GM18526 (cell line): ENCODE data around the gene ATOSB.
A peak's percentile ranks its signal among the peaks of the same experiment; 100 is the strongest.

ENCODE experiments used
- POLR2A ChIP-seq: IDR thresholded peaks from 3 replicates; pipeline ENCODE4 v1.6.1; 2011; ENCODE audit not compliant: insufficient read length; ENCODE audit errors: extremely low read depth

Gene ATOSB

GRCh38 chr9:35104586-35104985, 11.1 kb downstream of the ATOSB start:
- no peak for TF ChIP-seq POLR2A

- no peak for TF ChIP-seq POLR2A
Measured at GRCh38 chr9:35103660-35104191, 11.9 kb downstream of the ATOSB start.

- TF ChIP-seq POLR2A: peak; percentile 84
Measured at GRCh38 chr9:35102769-35103659, 12.6 kb downstream of the ATOSB start, which contains the start of gene STOML2. Gene STOML2, minus strand, starts transcription at chr9:35103131. Its CDS starts 37 bp downstream, at chr9:35103094.

- TF ChIP-seq POLR2A: no peak
Measured at GRCh38 chr9:35102465-35102768, 13.2 kb downstream of the ATOSB start.

- no peak for TF ChIP-seq POLR2A
Measured at GRCh38 chr9:35097573-35097972, 18.1 kb downstream of the ATOSB start.

GRCh38 chr9:35096035-35096849, 19.4 kb downstream of the ATOSB start, which contains the start of gene PIGO:
Gene PIGO, minus strand, starts transcription at chr9:35096591. Its CDS starts 1,026 bp downstream, at chr9:35095565.
- TF ChIP-seq POLR2A: peak; percentile 86

- no peak for TF ChIP-seq POLR2A
Measured at GRCh38 chr9:35091536-35091935, 24.1 kb downstream of the ATOSB start.

GRCh38 chr9:35089434-35089833, 26.2 kb downstream of the ATOSB start:
- TF ChIP-seq POLR2A: no peak

GRCh38 chr9:35085078-35085477, 30.6 kb downstream of the ATOSB start:
- no peak for TF ChIP-seq POLR2A

- peak; percentile 78 for TF ChIP-seq POLR2A
Measured at GRCh38 chr9:35079426-35080341, 36.0 kb downstream of the ATOSB start, which contains the start of gene FANCG. Gene FANCG, minus strand, starts transcription at chr9:35079942. Its CDS starts 418 bp downstream, at chr9:35079524.

GRCh38 chr9:35079041-35079425, 36.6 kb downstream of the ATOSB start:
- TF ChIP-seq POLR2A: no peak

GRCh38 chr9:35078066-35078465, 37.6 kb downstream of the ATOSB start:
- no peak for TF ChIP-seq POLR2A

GRCh38 chr9:35076848-35077247, 38.8 kb downstream of the ATOSB start:
- no peak for TF ChIP-seq POLR2A

GRCh38 chr9:35075358-35075757, 40.3 kb downstream of the ATOSB start:
- TF ChIP-seq POLR2A: no peak

GRCh38 chr9:35074791-35075190, 40.9 kb downstream of the ATOSB start:
- no peak for TF ChIP-seq POLR2A
